GM18508 (cell line): Measurements from ENCODE around the gene EIF4EBP2.

Source experiments
- ATAC-seq: cut with Tn5 transposase; IDR thresholded peaks from one replicate; pipeline ENCODE4 v1.9.1; 2021; ENCODE audit warnings: moderate number of reproducible peaks; ENCODE audit not compliant: insufficient read depth, unreplicated experiment

Gene EIF4EBP2

DNA sequence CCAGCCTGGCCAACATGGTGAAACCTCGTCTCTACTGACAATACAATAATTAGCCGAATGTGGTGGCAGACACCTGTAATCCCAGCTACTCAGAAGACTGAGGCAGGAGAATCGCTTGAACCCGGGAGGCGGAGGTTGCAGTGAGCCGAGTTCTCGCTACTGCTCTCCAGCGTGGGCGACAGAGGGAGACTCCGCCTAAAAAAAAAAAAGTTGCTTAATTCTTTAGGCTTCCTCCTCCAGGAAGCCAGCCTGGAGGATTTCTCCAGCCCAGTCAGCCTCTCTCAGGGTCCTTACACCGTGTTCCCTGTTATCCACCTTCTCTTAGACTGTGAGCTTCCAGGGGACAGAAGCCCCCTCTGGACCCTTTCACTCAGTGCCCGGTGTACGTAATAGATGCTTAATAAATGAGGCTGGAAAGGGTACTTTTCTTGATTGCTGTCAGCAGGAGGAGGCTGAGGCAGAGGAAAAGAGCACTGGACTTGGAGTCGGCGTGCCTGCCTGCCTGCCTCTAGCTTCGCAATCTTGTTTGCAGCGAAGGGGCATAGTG, 53.9 kb downstream of the EIF4EBP2 start:
- ATAC-seq = no peak

DNA sequence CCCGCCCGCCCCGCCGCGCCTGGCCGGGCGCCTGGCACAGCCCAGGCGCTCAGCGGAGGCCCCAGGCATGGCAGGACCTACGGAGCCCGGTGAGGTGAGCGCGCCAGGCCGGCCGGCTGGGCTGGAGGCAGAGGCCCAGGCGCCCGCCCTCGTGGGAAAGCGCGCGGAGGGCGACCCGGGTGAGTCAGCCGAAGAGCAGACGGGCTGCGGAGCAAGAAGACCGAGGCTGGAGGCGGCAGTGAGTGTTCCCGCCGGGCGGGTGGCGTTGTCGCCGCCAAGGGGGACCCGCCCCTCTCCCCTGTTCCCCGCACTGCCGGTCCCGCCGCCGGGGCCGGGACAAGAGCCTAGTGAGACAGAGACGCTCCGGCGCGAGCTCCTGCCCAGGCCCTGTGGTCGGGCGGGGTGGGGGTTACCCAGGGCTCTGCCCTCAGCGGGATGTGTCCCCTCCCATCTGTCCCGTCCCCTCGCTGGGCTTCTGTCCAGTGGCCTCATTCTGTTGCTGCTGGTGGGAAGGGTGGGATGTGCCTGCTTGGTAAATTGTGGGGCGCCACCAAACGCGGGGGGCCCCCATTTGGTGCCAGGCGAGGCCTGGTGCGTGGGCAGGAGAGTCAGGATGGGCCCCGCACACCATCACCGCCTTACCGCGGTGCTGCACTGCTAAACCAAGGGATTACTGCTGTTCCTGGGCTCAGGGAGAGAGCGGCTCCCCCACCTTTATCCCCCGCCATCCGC, 54.5 kb downstream of the EIF4EBP2 start:
- no peak for ATAC-seq

DNA sequence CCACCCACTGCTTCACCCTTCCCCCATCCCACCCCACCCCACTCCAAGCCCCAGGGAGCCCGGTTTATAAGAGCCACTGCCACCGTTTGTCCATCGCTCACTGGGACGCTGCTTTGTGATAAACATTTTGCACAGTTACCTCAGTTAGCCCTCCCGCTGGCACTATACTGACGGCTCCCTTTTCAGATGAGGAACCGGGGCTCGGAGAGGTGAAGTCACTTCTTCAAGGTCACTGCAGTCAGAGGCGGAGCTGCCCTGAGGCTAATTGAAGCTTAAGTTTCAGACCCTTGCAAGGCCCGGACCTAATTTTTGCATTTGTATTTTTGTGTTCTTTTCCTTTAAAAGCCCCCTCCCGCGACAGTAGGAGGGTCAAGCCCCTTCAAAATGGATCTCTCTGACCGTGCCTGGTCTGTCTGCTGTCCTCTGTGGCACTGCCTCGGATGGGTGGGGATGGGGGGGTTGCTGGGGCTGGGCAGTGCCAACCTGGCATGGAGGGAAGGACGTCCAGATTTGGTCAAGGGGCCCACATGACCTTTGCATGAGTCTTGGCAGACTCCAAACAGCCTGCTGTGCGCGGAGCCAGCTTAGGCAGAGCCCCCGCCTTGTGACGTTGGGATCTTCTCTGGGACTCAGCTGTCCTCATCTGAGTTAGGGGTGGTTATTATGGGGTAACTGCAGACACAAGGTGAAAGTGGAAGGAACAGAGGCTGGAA, 55.3 kb downstream of the EIF4EBP2 start:
- ATAC-seq = no peak

DNA sequence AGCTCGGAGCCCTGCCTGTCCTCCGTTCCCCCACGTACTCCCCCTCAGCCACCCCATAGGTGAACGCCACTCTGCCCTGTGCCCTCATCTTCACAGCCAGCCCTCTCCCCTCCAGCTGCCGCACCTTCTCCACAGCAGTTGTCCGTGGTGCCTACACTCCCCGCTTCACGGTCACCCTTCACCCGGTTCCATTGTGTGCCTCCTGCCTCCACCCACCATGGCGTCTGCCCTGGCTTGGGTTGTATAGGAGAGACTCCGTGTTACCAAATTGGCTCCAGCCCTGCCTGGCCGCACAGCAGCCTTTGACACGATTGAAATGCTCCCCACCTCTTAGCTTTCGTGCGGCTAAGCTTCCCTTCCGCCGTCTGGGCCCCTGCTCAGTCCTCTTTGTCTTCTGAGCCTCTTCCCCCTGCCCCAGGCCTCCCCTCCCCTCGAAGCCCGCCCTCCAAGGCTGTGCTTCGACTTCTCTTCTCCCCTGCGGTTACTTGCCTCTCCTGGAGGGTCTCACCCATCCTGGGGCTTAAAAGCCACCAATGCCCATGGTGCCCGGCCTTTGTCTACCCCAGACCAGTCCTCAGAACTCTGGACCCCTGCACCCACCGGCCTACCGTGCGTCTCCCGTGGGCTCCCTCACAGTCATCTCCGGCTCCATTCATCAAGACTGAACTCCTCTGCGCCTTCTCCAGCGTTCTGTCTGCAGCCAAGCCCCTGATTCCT, 56.0 kb downstream of the EIF4EBP2 start:
- no peak for ATAC-seq

DNA sequence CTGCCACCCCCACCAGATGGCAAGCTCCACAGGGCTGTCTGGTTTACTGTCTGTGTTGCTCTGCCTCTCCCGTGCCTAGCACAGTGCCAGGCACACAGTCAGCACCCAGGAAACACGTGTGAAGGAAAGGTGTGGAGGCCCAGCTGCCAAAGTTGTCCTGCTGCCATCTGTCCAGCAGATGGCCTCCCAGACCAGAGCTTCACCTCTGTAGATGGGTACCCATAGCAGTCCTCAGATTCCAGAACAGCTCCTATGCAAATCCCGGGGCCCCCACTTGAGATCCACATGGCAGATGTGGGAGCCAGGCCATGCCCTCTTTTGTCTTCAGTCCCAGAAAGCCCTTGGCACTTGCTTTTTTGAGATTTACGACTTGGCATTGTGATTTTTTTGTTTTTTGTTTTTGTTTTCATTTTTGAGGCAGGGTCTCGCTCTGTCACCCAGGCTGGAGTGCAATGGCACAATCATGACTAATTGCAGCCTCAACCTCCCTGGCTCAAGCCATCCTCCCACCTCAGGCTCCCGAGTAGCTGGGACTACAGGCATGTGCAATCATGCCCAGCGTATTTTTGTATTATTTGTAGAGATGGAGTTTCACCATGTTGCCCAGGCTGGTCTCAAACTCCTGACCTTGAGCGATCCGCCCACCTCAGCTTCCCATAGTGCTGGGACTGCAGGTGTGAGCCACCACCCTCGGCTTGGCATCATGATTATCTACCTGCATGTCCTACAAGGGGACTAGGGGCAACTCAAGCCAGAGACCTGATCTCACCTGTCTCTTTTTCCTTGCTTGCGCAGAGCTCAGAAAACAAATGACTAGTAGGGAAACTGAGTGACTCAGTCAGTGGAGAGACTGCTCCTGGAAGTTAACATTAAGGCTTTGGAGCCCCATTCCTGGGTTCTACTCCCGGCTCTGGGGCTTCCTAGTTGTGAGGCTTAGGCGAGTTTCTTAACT, 57.7 kb downstream of the EIF4EBP2 start:
- ATAC-seq = no peak

GRCh38 chr10:70462349-70462984, 58.5 kb downstream of the EIF4EBP2 start:
- ATAC-seq = no peak

GRCh38 chr10:70465278-70465677, 61.3 kb downstream of the EIF4EBP2 start:
- ATAC-seq = no peak

DNA sequence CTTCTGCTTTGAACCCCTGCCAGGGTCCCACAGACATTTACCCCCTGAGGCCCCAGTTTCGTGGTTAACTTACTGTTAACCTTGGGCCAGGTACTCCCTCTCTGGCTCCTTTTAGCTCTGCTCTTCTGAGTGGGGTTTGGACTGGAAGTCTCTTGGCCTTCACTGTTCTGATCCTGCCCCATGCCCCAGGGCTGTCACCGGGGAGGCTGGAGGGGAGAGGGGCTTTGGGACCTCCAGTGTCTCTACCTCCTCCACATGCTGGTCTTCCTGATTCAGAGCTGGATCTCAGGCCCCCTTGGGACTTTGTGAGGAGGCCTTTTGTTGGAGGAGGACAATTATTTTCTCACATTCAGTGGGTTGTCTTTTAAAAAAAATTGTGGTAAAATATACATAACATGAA, 61.9 kb downstream of the EIF4EBP2 start:
- no peak for ATAC-seq

DNA sequence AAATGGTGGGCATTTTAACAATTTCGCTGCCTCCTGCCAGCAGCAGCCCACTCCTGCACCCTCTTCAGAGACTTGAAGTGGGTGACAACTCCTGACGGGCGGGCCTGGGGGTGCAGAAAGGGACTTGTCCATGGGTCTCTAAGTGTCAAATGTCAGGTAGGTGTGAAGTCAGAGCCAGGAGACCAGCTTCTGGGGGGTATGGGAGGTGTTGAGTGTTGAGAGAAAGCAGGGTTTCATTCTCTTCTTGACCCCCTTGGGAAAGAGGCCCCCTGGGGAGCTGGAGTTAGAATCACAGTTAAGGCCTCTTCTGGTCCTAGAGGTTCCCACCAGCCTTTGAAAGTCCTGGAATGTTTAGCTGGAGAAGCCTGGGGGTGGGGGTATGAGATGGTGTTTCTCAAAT, 63.0 kb downstream of the EIF4EBP2 start:
- ATAC-seq = no peak

- ATAC-seq = no peak
Measured at GRCh38 chr10:70472799-70473454, 69.0 kb downstream of the EIF4EBP2 start.

DNA sequence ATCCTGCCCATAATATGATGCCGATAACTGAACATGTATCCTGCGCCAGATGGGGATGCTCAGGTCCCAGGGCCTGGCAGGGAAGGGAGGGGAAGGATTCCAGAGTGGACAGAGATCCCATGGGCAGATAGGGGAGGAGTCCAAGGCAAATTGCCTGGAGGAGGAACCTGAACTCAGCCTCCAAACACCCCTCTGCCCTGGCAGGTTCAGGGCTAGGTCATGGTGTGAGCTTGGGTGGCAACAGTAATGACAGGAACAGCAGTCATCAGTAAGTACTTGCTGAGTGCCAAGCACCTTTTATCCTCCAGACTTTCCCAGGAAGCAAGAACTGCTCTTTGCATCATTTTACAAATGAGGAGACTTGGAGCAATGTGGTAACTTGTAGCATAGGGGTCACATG, 70.8 kb downstream of the EIF4EBP2 start:
- no peak for ATAC-seq

DNA sequence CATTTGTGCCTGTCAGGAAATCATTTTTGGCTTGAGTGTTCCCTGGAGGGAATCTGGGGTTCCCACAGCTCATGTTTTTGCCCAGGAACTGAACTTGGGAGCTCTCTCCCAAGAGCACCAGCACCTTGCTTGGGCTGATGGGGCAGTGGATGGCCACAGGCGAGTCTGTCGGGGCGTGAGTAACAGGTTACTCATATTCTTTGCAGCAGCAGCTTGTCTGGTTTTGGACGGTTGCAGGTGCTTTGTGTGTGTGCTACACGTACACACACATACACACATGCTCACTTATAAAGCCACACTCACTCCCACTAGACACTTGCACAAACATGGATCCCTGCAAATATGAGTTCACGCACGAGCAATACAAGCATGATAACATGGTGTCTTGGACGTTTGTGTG, 71.7 kb downstream of the EIF4EBP2 start:
- no peak for ATAC-seq

DNA sequence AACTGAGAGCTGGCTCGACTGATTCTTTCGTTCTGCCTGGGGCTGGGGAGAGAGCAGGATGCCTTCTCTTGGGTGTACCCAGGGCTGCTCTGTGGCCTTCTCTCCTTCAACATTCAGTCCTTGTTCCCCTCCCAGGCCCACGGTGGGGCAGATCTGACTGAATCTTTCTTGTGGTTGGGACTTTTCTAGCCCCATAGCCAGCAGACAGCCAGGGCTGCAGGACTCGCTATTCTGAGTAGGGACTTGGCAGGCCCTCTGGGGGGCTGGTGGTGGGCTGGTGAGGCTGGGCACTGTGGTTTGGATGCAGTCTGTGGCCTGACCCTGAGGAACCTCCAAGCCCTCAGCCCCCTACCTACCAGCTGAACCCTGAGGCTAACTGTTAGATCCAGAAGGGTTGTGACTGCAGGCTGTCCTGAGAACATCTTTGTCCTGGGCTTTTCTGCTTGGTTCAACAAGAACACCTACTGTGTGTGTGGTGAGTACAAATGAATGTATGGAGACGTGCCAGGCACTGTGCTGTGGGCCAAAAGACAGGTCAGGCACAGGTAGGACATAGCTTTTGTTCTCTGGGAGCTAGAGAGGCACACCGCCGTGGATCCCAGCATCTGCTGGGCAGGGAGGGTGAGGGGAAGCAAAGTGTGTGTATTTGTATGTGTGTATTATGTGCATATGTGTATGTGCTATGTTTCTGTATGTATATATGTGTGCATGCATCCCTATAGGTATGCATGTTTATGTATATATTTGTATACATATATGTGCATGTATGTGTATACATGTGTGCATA, 72.5 kb downstream of the EIF4EBP2 start:
- no peak for ATAC-seq

GRCh38 chr10:70477661-70478162, 73.8 kb downstream of the EIF4EBP2 start:
- ATAC-seq = no peak
